CD14-positive monocyte (primary cell): ENCODE data around the gene ANO6. TPM values are rescaled to one million over a fixed set of nuclear protein-coding genes. Genes with fewer than 3 reads are reported as not detected.
A peak's percentile ranks its signal among the peaks of the same experiment; 100 is the strongest.

ENCODE experiments used
- DNase-seq, 3 donors: peaks; one replicate each; pipeline ENCODE4 v3.0.0-alpha.2; 2011 to 2022
- H2AFZ ChIP-seq: 2 replicates; pipeline ENCODE4 v1.6.0; 2012; ENCODE audit warnings: mild to moderate bottlenecking, low read depth, low read length, inconsistent platforms; ENCODE audit not compliant: insufficient read depth, poor library complexity, severe bottlenecking
- H3K27ac ChIP-seq, 2 donors: 1 replicate in 1 of 2; 2 replicates in 1 of 2; pipeline ENCODE4 v1.5.1; 2012 to 2013; ENCODE audit warnings: low read length in 2 of 2, control low read depth in 1 of 2, inconsistent platforms in 1 of 2, low read depth in 1 of 2, mild to moderate bottlenecking in 1 of 2
- H3K27me3 ChIP-seq, 2 donors: one replicate each; pipeline versions ENCODE4 v1.6.0 to v1.6.1; 2011 to 2013; ENCODE audit warnings: low read length in 2 of 2; ENCODE audit not compliant: control insufficient read depth in 2 of 2, insufficient read depth in 2 of 2
- H3K36me3 ChIP-seq, 2 donors: replicated peaks in 1 of 2; 1 replicate in 1 of 2; 2 replicates in 1 of 2; pipeline versions ENCODE4 v1.5.1 to v1.6.1; 2012 to 2013; ENCODE audit warnings: low read length in 2 of 2, control low read depth in 1 of 2, inconsistent platforms in 1 of 2, mild to moderate bottlenecking in 1 of 2; ENCODE audit not compliant: insufficient read depth in 2 of 2, control insufficient read depth in 1 of 2
- H3K4me1 ChIP-seq, 2 donors: 1 replicate in 1 of 2; 2 replicates in 1 of 2; pipeline versions ENCODE4 v1.5.1 to v1.6.1; 2012 to 2013; ENCODE audit warnings: low read length in 2 of 2, control low read depth in 1 of 2, inconsistent platforms in 1 of 2, mild to moderate bottlenecking in 1 of 2, moderate library complexity in 1 of 2; ENCODE audit not compliant: insufficient read depth in 2 of 2, control insufficient read depth in 1 of 2
- H3K4me2 ChIP-seq: replicated peaks from 2 replicates; pipeline ENCODE3; 2012; ENCODE audit warnings: low read length, moderate library complexity, mild to moderate bottlenecking; ENCODE audit not compliant: poor library complexity, severe bottlenecking; ENCODE audit errors: extremely low read depth
- H3K4me3 ChIP-seq, 3 experiments: fragments of 200-600 bp in 1 of 3; sonication (generic) in 1 of 3; replicated peaks in 1 of 3; 1 replicate in 2 of 3; 2 replicates in 1 of 3; pipeline ENCODE4 v1.5.1; 2011 to 2013; ENCODE audit warnings: low read length in 3 of 3, mild to moderate bottlenecking in 3 of 3, control low read depth in 2 of 3, low read depth in 2 of 3, inconsistent platforms in 1 of 3, moderate library complexity in 1 of 3
- H3K79me2 ChIP-seq: 2 replicates; pipeline ENCODE4 v1.6.0; 2012; ENCODE audit warnings: mild to moderate bottlenecking, control low read depth, inconsistent platforms, low read length, moderate library complexity; ENCODE audit not compliant: insufficient read depth
- H3K9ac ChIP-seq: 2 replicates; pipeline ENCODE4 v1.6.0; 2017; ENCODE audit warnings: low read length, mild to moderate bottlenecking; ENCODE audit not compliant: insufficient read depth, poor library complexity, severe bottlenecking
- H3K9me3 ChIP-seq, 2 donors: replicated peaks in 1 of 2; 1 replicate in 1 of 2; 2 replicates in 1 of 2; pipeline versions ENCODE4 v1.5.1 to v1.6.1; 2012 to 2013; ENCODE audit warnings: low read length in 2 of 2, control low read depth in 1 of 2; ENCODE audit not compliant: control insufficient read depth in 1 of 2, insufficient read depth in 1 of 2
- H4K20me1 ChIP-seq: 2 replicates; pipeline ENCODE4 v1.6.0; 2012; ENCODE audit warnings: mild to moderate bottlenecking, low read length, control low read depth, moderate library complexity; ENCODE audit not compliant: insufficient read depth
- H3K27ac Mint-ChIP-seq, 7 donors: one replicate each; pipeline ENCODE4 v1.8.0; 2020; ENCODE audit warnings: mild to moderate bottlenecking in 7 of 7, mixed read lengths in 7 of 7, moderate library complexity in 6 of 7, inconsistent platforms in 2 of 7
- H3K27me3 Mint-ChIP-seq, 3 donors: one replicate each; pipeline ENCODE4 v1.8.0; 2021 to 2022; ENCODE audit warnings: low read depth in 3 of 3, mild to moderate bottlenecking in 3 of 3, mixed read lengths in 3 of 3, moderate library complexity in 3 of 3, inconsistent platforms in 1 of 3
- H3K36me3 Mint-ChIP-seq, 2 donors: one replicate each; pipeline ENCODE4 v1.8.0; 2020; ENCODE audit warnings: mixed read lengths in 2 of 2, inconsistent platforms in 1 of 2, mild to moderate bottlenecking in 1 of 2
- H3K4me1 Mint-ChIP-seq: one replicate; pipeline ENCODE4 v1.8.0; 2020; ENCODE audit warnings: mild to moderate bottlenecking, mixed read lengths
- H3K4me3 Mint-ChIP-seq, 2 donors: one replicate each; pipeline ENCODE4 v1.8.0; 2020; ENCODE audit warnings: mild to moderate bottlenecking in 2 of 2, mixed read lengths in 2 of 2, moderate library complexity in 1 of 2
- H3K9me3 Mint-ChIP-seq, 7 donors: one replicate each; pipeline ENCODE4 v1.8.0; 2020 to 2022; ENCODE audit warnings: mixed read lengths in 7 of 7, mild to moderate bottlenecking in 6 of 7, moderate library complexity in 6 of 7, inconsistent platforms in 2 of 7
- WGBS: methylation state at CpG from one replicate; pipeline ENCODE4 v1.1.5; 2013; ENCODE audit warnings: missing lambda C conversion rate; ENCODE audit not compliant: insufficient coverage; 5-methylcytosine and 5-hydroxymethylcytosine counted together
- intact Hi-C, 2 donors: fragments of 100-400 bp; cut with micrococcal nuclease; formaldehyde crosslinking; loops; one replicate each; pipeline versions ENCODE4 v1.15.0 to v1.15.1; 2023
- polyA plus RNA-seq, 3 donors: library from polyadenylated mRNA; depleted of rRNA in 1 of 3; unstranded in 2 of 3; stranded (reverse) in 1 of 3; fragments of 300-500 nt in 2 of 3; fragments of >200 nt in 1 of 3; fragmentation: Illumina TruSeq in 2 of 3; gene quantifications; 1 replicate in 2 of 3; 2 replicates in 1 of 3; pipeline ENCODE4 v1.2.3, GENCODE V29; 2012 to 2021
- TF ChIP-seq, protein P1 (sequence below): fragments of 200-600 bp; IDR thresholded peaks from one replicate; pipeline ENCODE4 v1.8.0; 2022; ENCODE audit warnings: antibody characterized with exemption, mild to moderate bottlenecking

ANO6 gene
- polyA plus RNA-seq, 3 donors, result 20.2 to 48.7 (median 34.1) TPM

DNA sequence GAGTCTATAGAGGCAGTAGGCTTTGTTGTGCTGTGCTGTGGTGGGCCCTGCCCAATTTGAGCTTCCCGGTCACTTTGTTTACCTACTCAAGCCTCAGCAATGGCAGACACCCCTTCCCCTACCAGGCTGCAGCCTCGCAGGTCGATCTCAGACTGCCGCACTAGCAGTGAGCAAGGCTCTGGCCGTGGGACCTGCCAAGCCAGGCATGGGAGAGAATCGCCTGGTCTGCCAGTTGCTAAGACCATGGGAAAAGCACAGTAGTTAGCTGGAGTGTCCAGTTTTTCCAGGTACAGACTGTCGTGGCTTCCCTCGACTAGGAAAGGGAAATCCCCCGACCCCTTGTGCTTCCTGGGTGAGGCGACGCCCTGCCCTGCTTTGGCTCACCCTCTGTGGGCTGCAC lies 26.3 kb downstream of the ANO6 start:
- Histone ChIP-seq H3K27ac (peak overlapping the region in 1 of 2 donors; percentile 31), H3K27me3 (no peaks in the 10 kb centered on the region), H4K20me1 (peaks cover 27% of the 10 kb centered on the region), H3K4me3 (no peak overlapping the region), H3K4me1 (peaks cover 14 to 16% of the 10 kb centered on the region in 2 donors), H3K9me3 (no peaks in the 10 kb centered on the region), H3K9ac (no peak overlapping the region), H3K36me3 (no peaks in the 10 kb centered on the region), H3K4me2 (no peak overlapping the region), H2AFZ (no peak overlapping the region), H3K79me2 (peaks cover 82% of the 10 kb centered on the region)
- Mint-ChIP-seq H3K4me1 (peaks cover 28% of the 10 kb centered on the region), H3K27me3 (peaks cover 0 to 2% (median 0%) of the 10 kb centered on the region in 3 donors), H3K36me3 (peaks cover 4 to 7% of the 10 kb centered on the region in 2 donors), H3K4me3 (no peak overlapping the region), H3K9me3 (no peaks in the 10 kb centered on the region), H3K27ac (peak overlapping the region in 2 of 7 donors; percentile 8 to 54)
- intact Hi-C loops, result no loop called here
- TF ChIP-seq, protein P1, sequence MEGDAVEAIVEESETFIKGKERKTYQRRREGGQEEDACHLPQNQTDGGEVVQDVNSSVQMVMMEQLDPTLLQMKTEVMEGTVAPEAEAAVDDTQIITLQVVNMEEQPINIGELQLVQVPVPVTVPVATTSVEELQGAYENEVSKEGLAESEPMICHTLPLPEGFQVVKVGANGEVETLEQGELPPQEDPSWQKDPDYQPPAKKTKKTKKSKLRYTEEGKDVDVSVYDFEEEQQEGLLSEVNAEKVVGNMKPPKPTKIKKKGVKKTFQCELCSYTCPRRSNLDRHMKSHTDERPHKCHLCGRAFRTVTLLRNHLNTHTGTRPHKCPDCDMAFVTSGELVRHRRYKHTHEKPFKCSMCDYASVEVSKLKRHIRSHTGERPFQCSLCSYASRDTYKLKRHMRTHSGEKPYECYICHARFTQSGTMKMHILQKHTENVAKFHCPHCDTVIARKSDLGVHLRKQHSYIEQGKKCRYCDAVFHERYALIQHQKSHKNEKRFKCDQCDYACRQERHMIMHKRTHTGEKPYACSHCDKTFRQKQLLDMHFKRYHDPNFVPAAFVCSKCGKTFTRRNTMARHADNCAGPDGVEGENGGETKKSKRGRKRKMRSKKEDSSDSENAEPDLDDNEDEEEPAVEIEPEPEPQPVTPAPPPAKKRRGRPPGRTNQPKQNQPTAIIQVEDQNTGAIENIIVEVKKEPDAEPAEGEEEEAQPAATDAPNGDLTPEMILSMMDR, result no peak
- 85% methylated on average over 7 of the region's 11 CpGs for WGBS
- DNase-seq, result no peak

DNA sequence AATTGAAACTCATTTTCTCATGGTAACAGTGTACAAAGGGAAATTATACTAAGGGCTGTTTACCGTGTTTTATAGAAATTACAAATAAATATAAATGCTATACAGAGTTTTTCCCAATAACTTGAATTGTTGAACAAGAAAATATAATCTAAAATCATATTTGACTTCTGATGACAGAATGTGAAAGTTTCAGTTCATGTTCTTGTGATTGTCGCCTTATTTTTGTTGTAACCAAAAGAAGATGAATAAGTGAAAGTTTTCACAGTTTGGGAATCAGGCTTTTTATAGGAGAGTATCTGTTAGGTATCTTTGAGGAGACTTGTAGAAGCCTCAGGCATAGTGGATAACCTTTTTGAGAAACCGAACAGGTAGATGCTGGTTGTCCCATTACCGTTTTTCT lies 28.1 kb downstream of the ANO6 start:
- H2AFZ ChIP-seq, result no peak overlapping the region
- no peak overlapping the region for H3K9ac ChIP-seq
- no peaks in the 10 kb centered on the region for H3K36me3 ChIP-seq
- Mint-ChIP-seq H3K9me3 (peaks cover 0 to 3% (median 0%) of the 10 kb centered on the region in 7 donors), H3K27ac (peak overlapping the region; percentile 82 to 95 (median 91)), H3K4me1 (peaks cover 25% of the 10 kb centered on the region), H3K27me3 (peaks cover 0 to 2% (median 0%) of the 10 kb centered on the region in 3 donors), H3K4me3 (peak overlapping the region; percentile 27 to 72), H3K36me3 (peaks cover 1 to 7% of the 10 kb centered on the region in 2 donors)
- H3K4me2 ChIP-seq, result peak overlapping the region; percentile 71
- H3K4me3 ChIP-seq, result peak overlapping the region in 1 of 3 experiments; percentile 62
- peaks cover 0 to 2% of the 10 kb centered on the region in 2 donors for H3K9me3 ChIP-seq
- H3K27ac ChIP-seq, result peak overlapping the region; percentile 44 to 79
- peaks cover 89% of the 10 kb centered on the region for H3K79me2 ChIP-seq
- WGBS, result 100% methylated on average over 1 of the region's 4 CpGs
- intact Hi-C loops, result no loop called here
- peaks cover 14 to 16% of the 10 kb centered on the region in 2 donors for H3K4me1 ChIP-seq
- H3K27me3 ChIP-seq, result no peaks in the 10 kb centered on the region
- peaks cover 37% of the 10 kb centered on the region for H4K20me1 ChIP-seq
- DNase-seq, result no peak
- TF ChIP-seq, protein P1, result no peak
